22Rv1 (cell line): ENCODE measurements around the gene LOX.

Experiments used
- ZFX ChIP-seq: fragments of 450-650 bp; IDR thresholded peaks from 2 replicates; pipeline ENCODE4 v1.6.1; 2017; ENCODE audit warnings: antibody characterized with exemption, borderline replicate concordance
- TF ChIP-seq, protein P1 (sequence below): fragments of 450-650 bp; IDR thresholded peaks from 2 replicates; pipeline ENCODE4 v1.5.1; 2017; ENCODE audit warnings: mild to moderate bottlenecking

DNA sequence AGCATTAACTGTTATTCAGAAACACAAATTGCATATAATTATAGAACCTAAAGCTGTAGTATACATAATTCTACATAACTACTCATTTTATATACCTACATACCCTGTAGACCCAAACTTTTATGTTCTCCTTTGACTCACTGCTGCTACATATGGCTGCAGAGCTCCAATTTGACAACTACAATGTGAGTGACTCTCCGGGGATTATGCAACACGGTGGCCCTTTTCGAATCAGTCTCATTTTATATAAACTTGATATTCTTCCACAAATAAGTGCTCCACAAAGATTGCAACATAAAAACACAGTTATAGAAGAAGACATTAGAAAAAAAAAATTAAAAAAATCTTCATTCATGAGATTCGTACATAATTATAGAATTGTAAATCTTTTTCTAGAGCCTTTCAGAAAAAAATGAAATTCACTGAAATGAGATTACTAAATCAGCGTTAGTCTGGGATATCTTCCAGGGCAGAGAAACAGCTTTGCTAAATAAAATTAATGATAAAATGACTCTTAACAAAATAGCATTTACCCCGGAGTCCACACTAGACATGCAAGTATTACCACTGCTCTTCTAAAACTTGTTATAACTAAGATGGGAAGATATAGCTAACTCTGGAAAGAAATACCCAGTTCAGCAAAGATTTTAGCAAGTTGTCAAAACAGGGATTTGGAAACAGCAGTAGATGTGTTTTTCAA, 63.7 kb downstream of the LOX start:
- TF ChIP-seq ZFX: no peak
- TF ChIP-seq, protein P1, sequence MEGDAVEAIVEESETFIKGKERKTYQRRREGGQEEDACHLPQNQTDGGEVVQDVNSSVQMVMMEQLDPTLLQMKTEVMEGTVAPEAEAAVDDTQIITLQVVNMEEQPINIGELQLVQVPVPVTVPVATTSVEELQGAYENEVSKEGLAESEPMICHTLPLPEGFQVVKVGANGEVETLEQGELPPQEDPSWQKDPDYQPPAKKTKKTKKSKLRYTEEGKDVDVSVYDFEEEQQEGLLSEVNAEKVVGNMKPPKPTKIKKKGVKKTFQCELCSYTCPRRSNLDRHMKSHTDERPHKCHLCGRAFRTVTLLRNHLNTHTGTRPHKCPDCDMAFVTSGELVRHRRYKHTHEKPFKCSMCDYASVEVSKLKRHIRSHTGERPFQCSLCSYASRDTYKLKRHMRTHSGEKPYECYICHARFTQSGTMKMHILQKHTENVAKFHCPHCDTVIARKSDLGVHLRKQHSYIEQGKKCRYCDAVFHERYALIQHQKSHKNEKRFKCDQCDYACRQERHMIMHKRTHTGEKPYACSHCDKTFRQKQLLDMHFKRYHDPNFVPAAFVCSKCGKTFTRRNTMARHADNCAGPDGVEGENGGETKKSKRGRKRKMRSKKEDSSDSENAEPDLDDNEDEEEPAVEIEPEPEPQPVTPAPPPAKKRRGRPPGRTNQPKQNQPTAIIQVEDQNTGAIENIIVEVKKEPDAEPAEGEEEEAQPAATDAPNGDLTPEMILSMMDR: no peak
